Ovary (tissue), 3 donors: ENCODE results near the gene PLCB4.

ENCODE experiments used
- EP300 ChIP-seq: sonication (generic); formaldehyde crosslinking; IDR thresholded peaks from one replicate; pipeline ENCODE4 v1.6.1; 2017; ENCODE audit warnings: antibody characterized with exemption
- POLR2A ChIP-seq: fragments of 450-650 bp; IDR thresholded peaks from one replicate; pipeline ENCODE4 v1.6.1; 2017; ENCODE audit warnings: antibody characterized with exemption, mild to moderate bottlenecking, moderate library complexity
- TF ChIP-seq, protein P1 (sequence below), 3 donors: fragments of 450-650 bp in 2 of 3; fragments of 200-600 bp in 1 of 3; IDR thresholded peaks; one replicate each; pipeline versions ENCODE4 v1.5.1 to v1.8.0; 2016 to 2022; ENCODE audit warnings: antibody characterized with exemption in 3 of 3, mild to moderate bottlenecking in 1 of 3
- donor health status: DM: no; HTN: no; CAD: no.

DNA sequence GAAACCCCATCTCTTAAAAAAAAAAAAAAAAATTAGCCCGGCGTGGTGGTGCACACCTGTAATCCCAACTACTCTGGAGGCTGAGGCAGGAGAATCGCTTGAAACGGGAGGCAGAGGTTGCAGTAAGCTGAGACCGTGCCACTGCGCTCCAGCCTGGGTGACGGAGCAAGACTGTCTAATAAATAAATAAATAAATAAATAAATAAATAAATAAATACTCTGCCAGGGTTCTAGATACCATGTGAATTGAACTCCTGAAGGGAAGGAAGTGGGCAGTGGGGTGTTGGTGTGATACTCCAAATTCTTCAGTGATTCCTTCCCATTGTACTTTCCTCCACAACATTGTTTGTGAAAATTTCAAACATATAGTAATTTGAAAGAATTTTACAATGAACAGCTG lies 100.5 kb downstream of the PLCB4 start:
- TF ChIP-seq, protein P1, sequence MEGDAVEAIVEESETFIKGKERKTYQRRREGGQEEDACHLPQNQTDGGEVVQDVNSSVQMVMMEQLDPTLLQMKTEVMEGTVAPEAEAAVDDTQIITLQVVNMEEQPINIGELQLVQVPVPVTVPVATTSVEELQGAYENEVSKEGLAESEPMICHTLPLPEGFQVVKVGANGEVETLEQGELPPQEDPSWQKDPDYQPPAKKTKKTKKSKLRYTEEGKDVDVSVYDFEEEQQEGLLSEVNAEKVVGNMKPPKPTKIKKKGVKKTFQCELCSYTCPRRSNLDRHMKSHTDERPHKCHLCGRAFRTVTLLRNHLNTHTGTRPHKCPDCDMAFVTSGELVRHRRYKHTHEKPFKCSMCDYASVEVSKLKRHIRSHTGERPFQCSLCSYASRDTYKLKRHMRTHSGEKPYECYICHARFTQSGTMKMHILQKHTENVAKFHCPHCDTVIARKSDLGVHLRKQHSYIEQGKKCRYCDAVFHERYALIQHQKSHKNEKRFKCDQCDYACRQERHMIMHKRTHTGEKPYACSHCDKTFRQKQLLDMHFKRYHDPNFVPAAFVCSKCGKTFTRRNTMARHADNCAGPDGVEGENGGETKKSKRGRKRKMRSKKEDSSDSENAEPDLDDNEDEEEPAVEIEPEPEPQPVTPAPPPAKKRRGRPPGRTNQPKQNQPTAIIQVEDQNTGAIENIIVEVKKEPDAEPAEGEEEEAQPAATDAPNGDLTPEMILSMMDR (IDR thresholded peaks at IDR 0.05) = no peak
- TF ChIP-seq POLR2A (no peak), EP300 (no peak)
